NB4 (cell line): ENCODE measurements around the gene PXN.

Experiments used
- CTCF ChIP-seq: IDR thresholded peaks from one replicate; pipeline ENCODE4 v1.5.1; 2012; ENCODE audit warnings: low read depth, low read length
- MAX ChIP-seq: IDR thresholded peaks from 2 replicates; pipeline ENCODE4 v1.6.1; 2011; ENCODE audit warnings: low read depth, low read length
- MYC ChIP-seq: IDR thresholded peaks from 2 replicates; pipeline ENCODE4 v1.6.1; 2011; ENCODE audit warnings: low read depth, low read length
- POLR2A ChIP-seq: IDR thresholded peaks from 2 replicates; pipeline ENCODE4 v1.6.1; 2011; ENCODE audit warnings: mild to moderate bottlenecking; ENCODE audit not compliant: insufficient read length; ENCODE audit errors: extremely low read depth

DNA sequence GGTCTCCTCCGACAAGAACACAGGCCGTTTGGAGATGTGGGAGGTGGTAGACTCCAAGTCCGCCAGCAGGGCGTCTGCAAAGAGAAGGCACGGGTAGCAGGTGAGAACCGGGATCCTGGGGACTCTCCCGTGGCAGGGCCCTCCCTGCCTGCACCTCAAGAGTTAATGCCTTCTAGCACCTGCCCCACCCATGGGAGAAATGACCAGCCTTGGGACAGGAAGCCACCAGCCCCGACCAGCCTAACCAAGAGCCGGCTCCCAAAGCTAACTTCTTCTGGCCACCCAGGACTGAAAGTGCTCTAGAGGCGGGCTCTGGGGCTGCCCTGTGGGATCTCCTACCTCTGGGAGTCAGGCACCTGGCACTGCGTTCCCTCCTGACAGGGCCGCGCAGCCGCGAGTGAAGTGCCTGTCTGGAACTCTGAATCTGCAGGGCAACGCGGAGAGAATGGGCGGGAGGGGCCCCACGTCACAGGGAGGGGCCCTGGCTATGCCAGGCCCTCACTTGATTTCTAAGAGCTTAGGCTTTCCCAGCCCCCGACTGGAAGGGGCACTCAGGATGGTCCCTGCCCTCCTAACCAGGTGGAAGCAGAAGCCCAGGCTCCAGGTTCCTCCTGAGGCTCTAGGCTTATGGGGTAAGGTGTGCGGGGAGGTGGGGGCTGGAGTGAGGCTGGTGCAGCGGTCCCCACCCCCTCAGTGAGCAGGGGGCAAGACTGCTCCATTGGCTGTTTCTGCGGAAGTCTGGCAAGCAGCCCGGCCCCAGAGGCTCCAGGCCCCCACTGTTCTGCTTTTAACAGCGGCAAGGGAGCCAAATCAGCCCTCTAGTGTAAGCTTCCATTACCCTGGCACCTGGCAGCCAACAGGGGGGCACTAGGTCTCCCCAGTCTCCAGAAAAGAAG, 41.0 kb downstream of the PXN start:
- TF ChIP-seq POLR2A (no peak), CTCF (no peak), MAX (no peak), MYC (no peak)
